Mesendoderm (in vitro differentiated cells): ENCODE data around the gene GNGT2.

Experiments used
- DNase-seq: peaks from one replicate; pipeline ENCODE4 v3.0.0; 2013
- H2AK5ac ChIP-seq: 2 replicates; pipeline ENCODE4 v1.6.1; 2013; ENCODE audit warnings: low read length, inconsistent platforms
- H2BK120ac ChIP-seq: 2 replicates; pipeline ENCODE4 v1.6.1; 2013; ENCODE audit warnings: low read depth, mild to moderate bottlenecking, low read length, moderate library complexity, mixed read lengths
- H2BK15ac ChIP-seq: replicated peaks from 2 replicates; pipeline ENCODE4 v1.6.1; 2013; ENCODE audit warnings: low read depth, mild to moderate bottlenecking, moderate library complexity
- H2BK5ac ChIP-seq: 2 replicates; pipeline ENCODE4 v1.6.1; 2013; ENCODE audit warnings: low read length, inconsistent platforms
- H3K18ac ChIP-seq: 2 replicates; pipeline ENCODE4 v1.6.1; 2013; ENCODE audit warnings: mild to moderate bottlenecking, low read length, mixed read lengths
- H3K23ac ChIP-seq: one replicate; pipeline ENCODE4 v1.6.1; 2013; ENCODE audit warnings: low read length
- H3K27ac ChIP-seq: 2 replicates; pipeline ENCODE4 v1.5.1; 2013; ENCODE audit warnings: low read depth, mild to moderate bottlenecking, inconsistent platforms, low read length, moderate library complexity
- H3K27me3 ChIP-seq: 2 replicates; pipeline ENCODE4 v1.6.1; 2013; ENCODE audit warnings: low read length, control low read depth, mild to moderate bottlenecking, inconsistent platforms; ENCODE audit not compliant: insufficient read depth, poor library complexity
- H3K36me3 ChIP-seq: 2 replicates; pipeline ENCODE4 v1.6.1; 2013; ENCODE audit warnings: low read length, inconsistent platforms; ENCODE audit not compliant: control insufficient read depth, insufficient read depth
- H3K4ac ChIP-seq: one replicate; pipeline ENCODE4 v1.6.1; 2013; ENCODE audit warnings: low read depth, mild to moderate bottlenecking, low read length, moderate library complexity
- H3K4me1 ChIP-seq: 2 replicates; pipeline ENCODE4 v1.6.1; 2013; ENCODE audit warnings: low read depth, low read length, inconsistent platforms; ENCODE audit not compliant: control insufficient read depth
- H3K4me2 ChIP-seq: 2 replicates; pipeline ENCODE4 v1.6.1; 2013; ENCODE audit warnings: low read length
- H3K4me3 ChIP-seq: 2 replicates; pipeline ENCODE4 v1.5.1; 2013; ENCODE audit warnings: mild to moderate bottlenecking, low read length
- H3K56ac ChIP-seq: one replicate; pipeline ENCODE4 v1.6.1; 2013; ENCODE audit warnings: low read length
- H3K79me1 ChIP-seq: 2 replicates; pipeline ENCODE4 v1.6.1; 2013; ENCODE audit warnings: low read length, inconsistent platforms
- H3K79me2 ChIP-seq: 2 replicates; pipeline ENCODE4 v1.6.1; 2013; ENCODE audit warnings: mild to moderate bottlenecking, low read length; ENCODE audit not compliant: control insufficient read depth, insufficient read depth
- H3K9ac ChIP-seq: 2 replicates; pipeline ENCODE4 v1.6.1; 2013; ENCODE audit warnings: low read length, inconsistent platforms
- H4K5ac ChIP-seq: one replicate; pipeline ENCODE4 v1.6.1; 2013; ENCODE audit warnings: low read length
- H4K8ac ChIP-seq: one replicate; pipeline ENCODE4 v1.6.1; 2013; ENCODE audit warnings: low read depth, mild to moderate bottlenecking, control low read depth, low read length, moderate library complexity
- WGBS: extraction: QIAGEN DNeasy Blood & Tissue Kit; methylation state at CpG from one replicate; pipeline ENCODE4 v1.1.7; 2013; ENCODE audit warnings: low lambda C conversion rate, missing lambda C conversion rate; ENCODE audit not compliant: insufficient coverage; ENCODE audit errors: extremely low coverage; 5-methylcytosine and 5-hydroxymethylcytosine counted together

The GNGT2 gene

GRCh38 chr17:49216482-49216881 lies 6.1 kb upstream of the GNGT2 start:
- Histone ChIP-seq H3K4ac (no peak overlapping the region), H3K79me1 (no peaks in the 10 kb centered on the region), H3K56ac (no peak overlapping the region), H3K79me2 (no peaks in the 10 kb centered on the region), H3K36me3 (no peaks in the 10 kb centered on the region), H4K5ac (no peak overlapping the region), H3K27ac (no peak overlapping the region), H4K8ac (no peak overlapping the region), H2BK120ac (no peak overlapping the region), H2BK5ac (no peak overlapping the region), H3K23ac (no peak overlapping the region), H3K9ac (no peak overlapping the region), H3K4me1 (no peaks in the 10 kb centered on the region), H3K4me3 (no peak overlapping the region), H2BK15ac (no peak overlapping the region), H3K18ac (no peak overlapping the region), H2AK5ac (no peak overlapping the region), H3K4me2 (no peak overlapping the region), H3K27me3 (no peaks in the 10 kb centered on the region)
- WGBS = no CpG with 5 or more reads among the region's 13 CpGs
- no peak for DNase-seq

GRCh38 chr17:49214676-49215360 lies 4.4 kb upstream of the GNGT2 start:
- Histone ChIP-seq H3K4ac (no peak overlapping the region), H3K36me3 (no peaks in the 10 kb centered on the region), H2BK5ac (no peak overlapping the region), H3K27ac (no peak overlapping the region), H3K79me1 (no peaks in the 10 kb centered on the region), H2AK5ac (no peak overlapping the region), H4K5ac (no peak overlapping the region), H3K23ac (no peak overlapping the region), H3K4me3 (no peak overlapping the region), H3K9ac (no peak overlapping the region), H2BK120ac (no peak overlapping the region), H3K4me1 (peaks cover 5% of the 10 kb centered on the region), H2BK15ac (no peak overlapping the region), H3K79me2 (no peaks in the 10 kb centered on the region), H3K27me3 (no peaks in the 10 kb centered on the region), H3K56ac (no peak overlapping the region), H3K4me2 (no peak overlapping the region), H4K8ac (no peak overlapping the region), H3K18ac (no peak overlapping the region)
- no CpG with 5 or more reads among the region's 12 CpGs for WGBS
- no peak for DNase-seq

- no peak overlapping the region for H3K9ac ChIP-seq
- no peak overlapping the region for H2BK15ac ChIP-seq
- H4K8ac ChIP-seq = no peak overlapping the region
- DNase-seq = no peak
- H3K4me2 ChIP-seq = no peak overlapping the region
- H3K79me2 ChIP-seq = no peaks in the 10 kb centered on the region
- H3K23ac ChIP-seq = no peak overlapping the region
- H3K4ac ChIP-seq = no peak overlapping the region
- no peaks in the 10 kb centered on the region for H3K36me3 ChIP-seq
- no peak overlapping the region for H2BK5ac ChIP-seq
- no peak overlapping the region for H3K4me3 ChIP-seq
- peaks cover 7% of the 10 kb centered on the region for H3K4me1 ChIP-seq
- H3K27ac ChIP-seq = no peak overlapping the region
- no peak overlapping the region for H2AK5ac ChIP-seq
- no peak overlapping the region for H3K56ac ChIP-seq
- WGBS = no CpG with 5 or more reads among the region's 2 CpGs
- H3K27me3 ChIP-seq = no peaks in the 10 kb centered on the region
- H3K79me1 ChIP-seq = no peaks in the 10 kb centered on the region
- no peak overlapping the region for H3K18ac ChIP-seq
- no peak overlapping the region for H2BK120ac ChIP-seq
- no peak overlapping the region for H4K5ac ChIP-seq
Observed at GRCh38 chr17:49213847-49214246, 3.5 kb upstream of the GNGT2 start.

- no peak overlapping the region for H3K4me3 ChIP-seq
- H3K18ac ChIP-seq = no peak overlapping the region
- no peak overlapping the region for H2AK5ac ChIP-seq
- H3K27me3 ChIP-seq = no peaks in the 10 kb centered on the region
- H3K36me3 ChIP-seq = no peaks in the 10 kb centered on the region
- no peak overlapping the region for H4K5ac ChIP-seq
- H3K79me1 ChIP-seq = no peaks in the 10 kb centered on the region
- no peak overlapping the region for H3K4ac ChIP-seq
- no peaks in the 10 kb centered on the region for H3K79me2 ChIP-seq
- no peak for DNase-seq
- peaks cover 7% of the 10 kb centered on the region for H3K4me1 ChIP-seq
- H2BK120ac ChIP-seq = no peak overlapping the region
- H2BK5ac ChIP-seq = no peak overlapping the region
- H2BK15ac ChIP-seq = no peak overlapping the region
- H4K8ac ChIP-seq = no peak overlapping the region
- H3K9ac ChIP-seq = no peak overlapping the region
- H3K23ac ChIP-seq = no peak overlapping the region
- no peak overlapping the region for H3K27ac ChIP-seq
- no peak overlapping the region for H3K56ac ChIP-seq
- H3K4me2 ChIP-seq = no peak overlapping the region
- no CpG with 5 or more reads among the region's 5 CpGs for whole genome bisulfite sequencing
Observed at GRCh38 chr17:49213399-49213798, 3.0 kb upstream of the GNGT2 start.

- H3K79me2 ChIP-seq = no peaks in the 10 kb centered on the region
- DNase-seq = no peak
- H2BK5ac ChIP-seq = no peak overlapping the region
- H3K79me1 ChIP-seq = no peaks in the 10 kb centered on the region
- H4K5ac ChIP-seq = no peak overlapping the region
- peaks cover 7% of the 10 kb centered on the region for H3K4me1 ChIP-seq
- H2BK15ac ChIP-seq = no peak overlapping the region
- H3K36me3 ChIP-seq = no peaks in the 10 kb centered on the region
- no peaks in the 10 kb centered on the region for H3K27me3 ChIP-seq
- H3K56ac ChIP-seq = no peak overlapping the region
- H2AK5ac ChIP-seq = no peak overlapping the region
- H2BK120ac ChIP-seq = no peak overlapping the region
- WGBS = no CpG with 5 or more reads among the region's 10 CpGs
- H3K23ac ChIP-seq = no peak overlapping the region
- no peak overlapping the region for H3K27ac ChIP-seq
- no peak overlapping the region for H3K4me2 ChIP-seq
- no peak overlapping the region for H3K9ac ChIP-seq
- no peak overlapping the region for H3K4me3 ChIP-seq
- H3K4ac ChIP-seq = no peak overlapping the region
- H3K18ac ChIP-seq = no peak overlapping the region
- no peak overlapping the region for H4K8ac ChIP-seq
Observed at GRCh38 chr17:49209061-49209571, 1.3 kb downstream of the GNGT2 start.

- Histone ChIP-seq H3K4me2 (no peak overlapping the region), H2BK120ac (no peak overlapping the region), H2BK15ac (no peak overlapping the region), H2AK5ac (no peak overlapping the region), H2BK5ac (no peak overlapping the region), H3K36me3 (no peaks in the 10 kb centered on the region), H3K18ac (no peak overlapping the region), H4K5ac (no peak overlapping the region), H3K4me1 (no peaks in the 10 kb centered on the region), H3K79me2 (no peaks in the 10 kb centered on the region), H3K4me3 (no peak overlapping the region), H3K4ac (no peak overlapping the region), H3K79me1 (no peaks in the 10 kb centered on the region), H3K27ac (no peak overlapping the region), H3K56ac (no peak overlapping the region), H4K8ac (no peak overlapping the region), H3K23ac (no peak overlapping the region), H3K27me3 (no peaks in the 10 kb centered on the region), H3K9ac (no peak overlapping the region)
- no peak for DNase-seq
- no CpG with 5 or more reads among the region's 2 CpGs for WGBS
Observed at GRCh38 chr17:49204516-49204915, 5.9 kb downstream of the GNGT2 start.
